GM21423 (cell line): ENCODE results near the gene CAMK2G.

Experiments
- ATAC-seq: cut with Tn5 transposase; IDR thresholded peaks from one replicate; pipeline ENCODE4 v1.9.1; 2021; ENCODE audit warnings: mild to moderate bottlenecking, moderate library complexity; ENCODE audit not compliant: unreplicated experiment

The CAMK2G gene

DNA sequence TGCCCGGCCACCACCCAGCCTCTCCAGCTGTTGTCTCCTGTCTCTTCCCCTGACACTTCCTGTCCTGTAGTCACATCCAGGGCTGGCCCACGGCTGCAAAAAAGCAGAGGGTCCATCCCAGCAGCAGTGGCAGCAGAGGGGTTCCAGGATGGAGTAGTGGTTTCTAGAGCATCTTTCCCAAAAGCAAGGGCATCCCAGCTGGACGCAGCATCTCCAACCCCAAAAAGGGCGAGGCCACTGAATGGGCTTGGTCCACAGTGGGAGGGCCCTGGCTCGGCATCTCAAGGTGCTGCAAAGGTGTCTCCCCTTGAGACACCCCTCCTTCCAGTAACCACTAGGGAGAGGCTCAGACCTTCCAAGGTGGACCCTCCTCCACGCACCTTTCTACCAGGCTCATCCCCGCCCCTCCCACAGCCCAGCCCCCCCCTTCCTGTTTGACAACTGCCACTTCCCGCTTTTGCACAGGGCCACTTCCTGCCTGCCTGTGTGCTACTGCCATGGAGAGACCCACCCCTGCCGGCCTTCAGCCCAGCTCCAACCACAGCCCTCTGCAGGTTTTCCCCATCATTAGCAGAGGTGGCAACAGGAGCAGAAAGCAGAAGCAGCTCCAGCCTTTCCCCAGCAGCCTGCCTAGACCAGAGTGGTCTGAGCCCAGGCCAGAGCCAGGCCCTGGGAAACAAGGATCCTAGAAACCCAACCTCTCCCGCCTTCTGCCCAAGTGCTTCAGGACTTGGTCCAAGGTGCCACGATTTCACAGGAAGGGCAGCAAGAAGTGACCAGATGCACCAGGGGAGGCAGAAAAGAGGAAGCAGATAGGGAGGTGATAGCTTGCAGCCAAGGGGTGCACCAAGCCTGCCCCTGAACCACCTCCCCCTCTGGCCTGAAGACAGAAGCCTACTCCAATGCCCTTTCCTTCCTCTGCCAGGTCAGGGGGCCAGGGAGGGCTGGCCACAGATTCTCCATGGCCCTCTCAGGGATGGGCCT lies 8.6 kb downstream of the CAMK2G start:
- ATAC-seq = peak; percentile 79

DNA sequence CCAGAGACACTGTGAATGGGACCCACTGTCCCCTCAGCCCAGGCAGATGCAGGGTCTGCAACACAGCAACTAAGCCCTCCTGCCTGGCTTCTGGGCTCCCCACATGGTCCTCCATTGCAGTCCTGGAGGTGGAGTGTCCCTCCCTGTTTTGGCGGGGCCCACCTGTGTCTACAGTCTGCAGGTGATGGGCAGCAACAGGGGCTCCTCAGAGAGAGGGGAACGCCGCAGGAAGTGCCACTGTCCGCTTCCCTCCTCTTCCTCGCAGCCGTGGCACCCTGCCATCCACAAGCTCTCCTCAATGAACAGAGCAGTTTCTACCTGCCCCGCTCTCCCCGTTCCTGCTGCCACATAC lies 9.3 kb downstream of the CAMK2G start:
- ATAC-seq = no peak

DNA sequence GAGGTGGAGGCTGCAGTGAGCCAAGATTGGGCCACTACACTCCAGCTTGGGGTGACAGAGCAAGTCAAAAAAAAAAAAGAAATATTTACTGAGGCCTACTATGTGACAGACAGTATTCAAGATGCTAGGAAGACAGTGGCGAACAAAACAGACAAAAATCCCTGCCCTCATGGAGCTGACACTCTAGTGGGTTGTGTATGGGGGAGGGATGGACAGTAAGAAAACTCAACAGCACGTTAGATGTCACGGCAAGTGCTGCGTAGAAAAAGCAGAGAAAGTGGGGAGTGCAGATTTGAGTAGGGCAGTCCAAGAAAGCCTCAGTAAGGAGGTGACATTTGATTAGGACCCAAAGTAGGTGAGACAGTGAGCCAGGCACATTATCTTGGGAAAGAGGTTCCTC lies 10.1 kb downstream of the CAMK2G start:
- no peak for ATAC-seq

DNA sequence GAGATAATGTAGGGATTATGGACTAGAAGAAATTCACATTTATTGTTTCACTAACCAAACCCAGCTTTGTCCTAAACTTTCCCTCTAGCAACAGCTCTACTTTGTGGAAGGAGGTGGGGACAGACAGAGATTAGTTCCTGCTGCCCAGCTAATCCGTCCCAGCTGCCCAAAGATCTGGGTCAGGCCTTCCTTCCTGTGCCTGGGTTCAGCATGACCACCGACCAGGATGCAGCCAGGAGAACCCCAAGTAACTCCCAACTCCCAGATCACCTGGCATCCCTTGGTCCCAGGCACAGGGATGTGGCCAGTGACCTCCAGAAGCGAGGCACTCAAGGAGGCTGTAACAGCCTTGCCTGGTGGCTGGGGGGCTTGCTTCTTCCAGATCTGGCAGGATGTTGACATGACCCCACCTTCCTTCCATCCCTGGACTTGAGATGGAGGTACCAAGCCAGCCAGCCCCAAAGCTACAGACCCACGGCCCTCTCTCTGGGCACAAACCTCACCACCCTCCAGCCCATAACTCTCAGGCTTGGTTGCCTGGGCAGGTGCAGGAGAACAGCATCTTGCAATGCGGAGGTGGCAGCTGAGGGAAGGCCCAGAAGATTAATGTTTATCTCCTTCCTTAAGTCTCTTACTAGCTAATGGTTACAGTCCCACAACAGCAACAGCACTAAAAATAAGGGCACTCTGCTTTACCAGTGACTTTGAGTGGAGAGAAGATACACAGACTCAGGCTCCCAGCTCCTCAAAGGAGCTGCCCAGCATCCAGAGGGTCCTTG lies 11.1 kb downstream of the CAMK2G start:
- ATAC-seq = no peak

DNA sequence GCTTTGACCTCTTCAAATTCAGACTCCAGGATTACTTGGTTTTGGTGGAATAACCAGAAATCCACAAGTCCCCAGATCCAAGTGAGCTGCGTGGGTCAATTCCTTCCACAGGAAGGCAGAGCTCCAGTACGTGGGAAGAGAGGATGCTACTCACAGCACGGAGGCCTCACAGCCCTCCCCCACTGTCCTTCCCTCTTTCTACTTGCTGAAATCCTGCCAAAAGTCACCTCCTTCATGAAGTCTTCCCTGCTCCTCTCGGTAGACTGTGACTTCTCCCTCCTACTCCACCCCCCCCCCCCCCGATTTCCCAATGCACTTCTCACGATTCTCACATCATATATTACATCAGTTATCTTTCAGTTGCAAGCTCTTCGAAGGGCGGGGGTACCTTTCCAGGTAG lies 12.3 kb downstream of the CAMK2G start:
- no peak for ATAC-seq

DNA sequence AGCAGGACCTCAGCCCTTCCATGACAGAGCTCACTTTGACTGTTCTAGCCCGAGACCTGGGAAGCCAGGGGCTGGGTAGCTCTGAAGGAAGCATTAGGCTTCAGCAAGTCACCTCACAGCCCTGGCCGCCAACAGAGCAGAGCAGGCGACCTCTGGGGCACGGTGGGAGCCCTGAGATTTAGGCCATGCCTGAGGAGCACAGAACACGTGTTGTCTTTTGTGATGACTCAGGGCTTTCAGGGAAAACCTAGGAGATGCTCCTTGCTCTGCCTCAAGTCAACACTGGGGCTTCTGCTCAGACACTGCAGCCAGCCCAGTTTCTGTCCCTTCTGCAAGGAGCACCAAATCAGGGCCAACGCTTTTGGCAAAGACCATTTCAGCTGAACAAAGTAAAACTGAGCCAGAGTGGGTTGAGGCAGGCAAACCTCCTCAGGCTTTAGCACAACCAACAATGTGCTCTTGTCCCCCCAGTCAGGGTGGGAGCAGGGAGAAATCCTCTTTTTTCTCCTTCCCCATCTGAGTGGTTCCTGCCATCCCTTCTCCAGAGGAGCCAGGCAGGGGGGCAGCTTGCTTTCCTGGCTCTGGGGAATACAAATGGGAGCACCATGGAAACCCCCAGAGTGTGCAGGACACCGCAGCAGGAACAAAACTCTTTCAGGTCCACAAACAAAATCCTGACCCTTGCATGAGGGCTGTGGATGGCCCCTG lies 14.4 kb downstream of the CAMK2G start:
- ATAC-seq = no peak

DNA sequence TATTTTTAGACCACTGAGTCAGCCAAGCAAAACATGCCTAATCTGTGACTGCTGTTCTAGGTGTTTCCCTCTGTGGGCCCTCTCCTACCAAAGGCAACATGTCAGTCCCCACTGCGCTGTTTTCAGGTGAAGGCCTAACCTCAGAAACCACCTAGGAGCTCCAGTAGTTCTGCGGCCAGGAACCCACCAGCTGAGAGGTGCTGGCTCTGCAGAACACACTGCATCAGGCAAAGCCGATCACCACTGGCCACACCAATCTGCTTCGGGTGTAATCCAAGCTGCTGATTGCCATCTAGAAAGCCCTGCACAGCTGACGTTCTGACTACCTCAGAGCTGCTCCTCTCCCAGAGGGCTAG lies 14.9 kb downstream of the CAMK2G start:
- no peak for ATAC-seq

DNA sequence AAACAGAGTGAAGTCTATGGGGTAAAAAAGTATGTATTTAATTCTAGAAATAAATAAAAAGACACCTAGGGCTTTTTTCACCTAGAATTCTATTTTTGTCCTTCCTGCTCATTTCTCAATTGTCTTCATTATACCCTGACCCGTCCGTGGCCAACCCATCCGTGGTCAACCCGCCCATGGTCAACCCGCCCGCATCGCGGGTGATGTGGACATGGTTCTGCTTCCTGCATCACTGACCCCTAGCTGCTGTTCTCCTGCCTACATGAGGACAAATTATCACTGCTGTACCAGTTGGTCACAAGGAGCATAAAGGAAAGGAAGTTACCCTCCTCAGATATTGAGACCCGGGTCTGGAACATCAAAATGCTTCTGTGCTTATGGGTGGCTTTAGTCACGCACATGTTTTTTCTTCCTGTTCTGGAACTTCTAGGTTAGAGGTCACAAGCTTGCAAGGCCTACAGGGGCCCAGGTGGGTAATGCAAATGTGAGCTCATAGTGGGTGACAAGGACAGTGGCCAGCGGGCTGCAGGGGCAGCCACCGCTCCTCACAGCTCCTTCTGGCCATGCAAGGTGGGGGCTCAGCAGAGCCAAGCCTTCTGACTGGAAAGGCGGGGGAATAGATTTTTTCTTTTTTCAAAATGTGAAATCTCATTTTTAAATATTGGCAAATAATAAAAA lies 15.5 kb downstream of the CAMK2G start:
- ATAC-seq = no peak

DNA sequence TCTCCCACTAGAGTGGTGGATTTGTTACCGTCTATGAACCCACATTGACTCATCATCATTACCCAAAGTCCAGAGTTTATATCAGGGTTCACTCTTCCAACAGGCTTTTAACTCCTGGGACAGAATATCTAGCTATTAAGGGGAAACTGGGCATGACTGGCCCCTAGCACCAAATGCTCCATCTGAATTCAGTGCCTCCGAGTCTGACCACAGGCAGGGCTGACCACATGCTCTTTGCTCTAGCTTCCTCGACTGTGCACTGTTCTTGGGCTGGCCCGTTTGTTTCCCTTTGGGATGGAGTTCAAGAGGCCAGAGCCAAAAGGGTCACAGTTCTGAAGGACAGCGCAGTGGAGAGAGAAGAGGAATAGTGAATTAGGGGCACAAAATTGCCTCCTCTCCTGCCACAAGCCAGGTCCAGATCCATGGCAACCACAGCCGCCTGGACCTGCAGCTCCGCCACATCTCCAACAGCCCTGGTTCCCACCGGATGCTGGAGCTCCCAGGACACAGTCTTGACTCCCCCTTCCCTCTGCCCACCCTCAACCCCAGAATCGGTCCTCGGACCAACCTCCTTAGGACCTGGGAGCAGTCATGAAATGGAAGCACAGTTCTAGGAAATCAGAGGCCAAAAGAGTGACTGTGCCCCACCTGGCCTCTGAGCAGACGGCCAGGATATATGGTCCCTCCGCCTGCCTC lies 16.2 kb downstream of the CAMK2G start:
- ATAC-seq = no peak

DNA sequence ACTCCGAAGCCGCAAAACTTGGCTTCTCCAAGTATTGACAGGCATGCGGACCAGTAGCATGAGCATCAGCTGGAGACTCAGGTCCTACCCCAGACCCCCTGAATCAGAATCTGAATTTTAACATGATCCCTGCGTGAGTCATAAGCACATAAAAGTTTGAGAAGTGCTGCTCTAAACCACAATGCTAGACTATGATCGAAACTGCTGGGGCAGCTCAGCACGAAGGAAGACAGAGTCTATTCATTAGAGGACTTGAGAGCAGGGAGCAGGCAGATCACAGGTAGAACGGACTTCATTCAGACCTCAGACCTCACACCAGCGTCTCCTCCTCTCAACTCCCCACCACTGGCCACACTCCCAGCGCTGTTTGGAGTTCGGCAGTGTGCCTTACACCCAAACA lies 16.9 kb downstream of the CAMK2G start:
- ATAC-seq = peak; percentile 58

DNA sequence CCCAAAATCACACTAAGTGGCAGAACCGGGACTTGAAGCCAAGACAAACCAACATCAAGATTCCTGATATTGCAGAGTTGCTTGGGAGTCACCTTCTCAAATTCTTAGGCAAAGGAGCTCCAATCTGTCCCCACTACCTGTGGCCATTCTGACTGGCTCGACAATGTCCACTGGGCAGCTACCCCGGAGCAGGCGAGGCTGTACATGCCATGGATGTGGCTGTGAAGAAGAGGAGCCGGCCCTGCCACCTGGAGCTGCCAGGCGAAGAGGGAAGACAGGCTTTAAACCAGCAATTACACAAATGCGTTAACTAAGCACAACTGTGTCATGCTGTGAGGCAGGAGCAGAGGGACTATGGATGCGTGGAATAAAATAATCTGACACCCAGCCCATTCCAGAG lies 18.1 kb downstream of the CAMK2G start:
- ATAC-seq = no peak

DNA sequence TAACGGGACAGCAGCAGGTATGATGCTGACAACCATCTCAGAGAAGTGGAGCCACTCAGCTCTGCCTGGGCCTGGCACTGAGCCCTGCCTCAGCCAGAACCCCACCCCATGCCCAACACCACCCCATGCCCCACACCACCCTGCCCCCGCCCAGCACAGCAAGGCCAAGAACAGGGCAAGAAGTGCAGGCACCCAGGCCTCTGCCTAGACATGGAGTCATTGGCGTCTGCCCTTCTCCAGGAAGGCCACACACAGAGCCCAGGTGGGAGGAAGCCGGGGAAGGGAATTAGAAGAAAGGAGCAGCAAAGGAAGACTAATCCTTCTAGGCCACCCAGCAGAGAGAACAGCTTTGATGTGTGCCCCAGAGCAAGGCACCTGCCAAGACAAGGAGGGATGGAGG lies 18.9 kb downstream of the CAMK2G start:
- no peak for ATAC-seq

DNA sequence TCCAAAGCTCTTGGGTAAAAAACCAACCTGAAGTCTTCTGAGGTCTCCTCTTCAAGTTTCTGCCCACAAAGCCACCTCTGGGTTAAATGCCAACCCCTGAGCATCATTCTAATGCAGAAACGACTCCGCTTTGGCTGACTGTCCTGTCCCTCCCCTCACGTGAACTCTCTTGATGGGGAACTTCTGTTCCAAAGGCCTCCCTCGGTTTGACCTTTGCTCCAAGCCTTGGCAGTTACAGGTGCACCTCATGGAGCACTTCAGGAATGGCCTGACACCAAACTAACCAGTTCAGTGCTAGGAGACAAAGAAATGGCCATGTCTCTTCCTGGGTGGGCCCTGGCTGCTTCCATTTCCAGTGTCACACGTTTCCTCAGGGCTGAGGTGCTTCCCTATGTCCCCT lies 20.0 kb downstream of the CAMK2G start:
- ATAC-seq = no peak

DNA sequence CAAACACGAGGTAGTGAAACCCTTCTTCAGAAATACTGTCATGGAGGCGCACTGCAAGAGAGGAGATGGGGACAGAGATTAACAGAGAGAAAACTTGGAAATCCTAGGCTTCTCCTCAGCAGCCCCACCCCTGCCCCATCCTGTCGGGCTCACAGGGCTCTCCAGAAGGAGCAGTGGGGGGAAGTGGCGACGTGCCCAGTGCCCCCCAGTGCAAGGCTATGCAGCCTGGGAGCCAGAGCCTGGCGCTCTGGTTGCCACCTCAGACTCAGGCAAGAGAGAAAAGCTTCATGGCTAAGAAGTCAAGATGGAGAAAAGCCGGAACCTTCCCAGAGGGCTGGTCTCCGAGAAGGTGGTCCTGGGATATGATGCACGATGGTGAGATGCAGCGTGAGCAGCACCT lies 21.2 kb downstream of the CAMK2G start:
- no peak for ATAC-seq

DNA sequence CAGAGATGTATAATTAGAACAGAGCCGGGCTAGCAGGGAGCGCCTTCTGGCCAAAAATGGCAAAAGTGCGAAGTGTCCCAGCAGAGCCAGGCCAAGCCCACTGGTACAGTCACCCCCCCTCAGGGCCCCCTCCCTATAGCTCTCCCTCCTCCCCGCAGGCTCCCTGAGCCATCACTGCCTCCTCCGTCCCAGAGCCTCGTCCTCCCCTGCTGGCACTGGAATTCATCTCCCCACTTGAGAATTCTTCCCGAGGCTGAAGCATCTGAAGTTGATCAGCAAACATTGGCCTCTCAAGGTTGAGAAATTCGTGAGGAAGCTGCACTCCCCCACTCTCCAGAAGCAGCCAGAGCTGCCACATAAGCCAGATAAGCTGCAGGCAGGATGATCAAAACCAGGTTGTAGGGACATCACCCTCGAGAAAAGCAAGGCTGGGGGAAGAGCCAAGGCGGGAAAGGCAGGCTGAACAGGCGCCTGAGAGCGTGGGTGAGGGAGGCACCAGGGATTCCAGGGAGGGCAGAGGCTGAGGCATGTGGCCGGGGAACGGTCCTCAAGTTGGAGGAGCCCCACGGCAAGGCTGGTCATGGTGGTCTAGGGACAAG lies 23.4 kb downstream of the CAMK2G start:
- ATAC-seq = no peak

DNA sequence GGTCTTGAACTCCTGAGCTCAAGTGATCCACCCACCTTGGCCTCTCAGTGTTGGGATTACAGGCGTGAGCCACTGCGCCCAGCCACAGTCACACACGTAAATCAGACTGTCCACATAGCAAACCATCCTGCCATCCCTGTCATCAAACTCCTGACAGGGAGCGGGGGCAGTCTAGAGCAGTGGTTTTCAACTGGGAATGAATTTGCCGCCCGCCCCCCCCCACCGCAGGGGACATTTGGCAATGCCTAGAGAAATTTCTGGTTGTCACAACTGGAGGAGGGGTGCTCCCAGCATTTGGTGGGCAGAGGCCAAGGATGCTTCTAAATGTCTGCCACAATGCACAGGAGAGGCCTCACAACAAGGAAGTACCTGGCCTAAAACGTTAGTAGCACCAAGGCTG lies 24.1 kb downstream of the CAMK2G start:
- no peak for ATAC-seq

DNA sequence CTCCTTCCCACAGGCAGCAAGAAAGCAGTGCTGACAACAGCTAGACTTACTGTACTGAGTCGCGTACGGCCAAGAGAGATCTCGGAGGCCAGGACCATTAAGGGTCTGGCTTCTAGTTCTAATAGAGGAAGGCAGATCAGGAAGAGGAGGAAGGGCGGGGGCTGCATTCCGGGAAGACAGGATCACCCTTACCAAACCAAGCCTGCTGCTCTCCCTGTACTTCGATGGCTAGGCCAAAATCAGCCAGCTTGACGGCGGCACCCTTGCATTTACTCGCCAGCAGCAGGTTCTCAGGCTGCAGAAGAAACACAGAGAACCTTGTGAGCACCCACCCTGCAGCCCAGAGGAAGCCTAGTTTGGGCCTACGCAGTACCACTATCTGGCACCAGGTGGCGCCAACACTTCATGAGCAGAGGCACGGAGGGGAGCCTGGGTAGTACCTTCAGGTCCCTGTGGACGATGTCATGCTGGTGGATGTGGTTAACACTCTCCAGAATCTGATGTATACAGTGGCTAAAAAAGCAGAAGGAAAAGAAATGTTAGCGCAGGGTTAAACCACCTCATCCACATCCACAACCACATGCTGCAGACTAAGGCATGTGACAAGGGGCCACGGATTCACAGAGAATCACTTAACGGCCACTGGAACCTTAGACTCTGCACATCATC lies 25.4 kb downstream of the CAMK2G start:
- ATAC-seq = peak; percentile 94

DNA sequence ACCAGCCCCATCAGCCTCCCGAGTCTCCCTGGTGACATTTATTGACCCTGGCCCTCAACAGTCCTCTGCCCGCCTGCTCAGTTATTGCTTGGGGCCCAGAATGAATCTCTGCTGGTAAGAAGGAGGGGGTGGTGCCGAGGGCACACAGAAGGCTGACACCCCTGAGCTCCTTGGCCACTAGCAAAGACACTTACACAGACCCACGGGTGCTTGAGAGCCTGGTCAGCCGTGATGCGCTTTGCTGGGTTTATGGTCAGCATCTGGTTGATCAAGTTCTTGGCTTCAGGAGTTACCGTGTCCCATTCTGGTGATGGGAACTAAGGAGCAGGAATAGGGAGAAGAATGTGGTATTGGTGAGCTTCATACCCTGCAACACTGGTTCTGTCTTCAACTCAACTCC lies 27.3 kb downstream of the CAMK2G start:
- ATAC-seq = no peak

DNA sequence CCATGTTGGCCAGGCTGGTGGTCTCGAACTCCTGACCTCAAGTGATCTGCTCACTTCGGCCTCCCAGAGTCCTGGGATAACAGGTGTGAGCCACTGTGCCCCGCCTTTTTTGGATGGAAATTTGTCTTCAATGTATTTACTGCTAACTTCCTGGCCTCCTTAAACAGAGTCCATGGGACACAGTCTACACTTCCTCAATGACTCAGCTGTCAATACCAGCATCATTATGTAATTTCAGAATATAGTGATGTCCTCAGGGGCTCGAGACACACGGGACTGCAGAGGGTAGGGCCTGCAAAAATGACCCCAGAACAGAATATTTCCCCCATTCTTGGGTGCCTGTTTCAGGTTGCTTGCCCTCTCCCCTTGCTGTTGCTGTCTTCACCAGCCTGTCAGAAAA lies 31.1 kb downstream of the CAMK2G start:
- ATAC-seq = no peak

DNA sequence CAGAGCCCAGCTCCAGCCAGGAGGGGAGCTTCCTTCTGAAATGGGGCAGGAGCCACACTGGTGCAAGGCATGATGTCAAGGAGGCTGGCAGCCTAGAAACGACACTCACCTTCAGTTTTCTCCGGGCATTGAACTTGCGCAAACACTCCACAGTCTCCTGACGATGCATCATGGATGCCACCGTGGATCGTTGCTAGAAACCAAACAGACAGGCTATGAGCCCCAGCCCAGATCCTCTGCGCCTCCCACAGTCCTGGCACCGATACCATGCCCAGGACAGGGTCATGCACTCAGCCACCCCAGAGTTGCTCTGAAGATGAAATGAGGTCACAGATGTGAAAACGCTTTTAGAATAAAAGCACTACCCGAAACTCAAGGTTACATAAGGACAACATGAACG lies 32.0 kb downstream of the CAMK2G start:
- no peak for ATAC-seq
